H9 (cell line): ENCODE results near the gene EDNRB. TPM values are rescaled to one million over a fixed set of nuclear protein-coding genes. Genes with fewer than 3 reads are reported as not detected.

Experiments used
- DNase-seq: peaks from one replicate; pipeline ENCODE4 v3.0.0-alpha.2; 2017
- H2AFZ ChIP-seq: one replicate; pipeline ENCODE4 v1.6.1; 2013; ENCODE audit warnings: mild to moderate bottlenecking, low read length, control low read depth, moderate library complexity
- H2AK5ac ChIP-seq: 2 replicates; pipeline ENCODE4 v1.6.1; 2013; ENCODE audit warnings: low read length, control low read depth, mixed read lengths; ENCODE audit not compliant: insufficient read length
- H2BK120ac ChIP-seq: one replicate; pipeline ENCODE4 v1.6.1; 2013; ENCODE audit warnings: low read depth, mild to moderate bottlenecking, low read length, control low read depth, inconsistent platforms; ENCODE audit not compliant: poor library complexity, severe bottlenecking
- H2BK12ac ChIP-seq: 2 replicates; pipeline ENCODE4 v1.6.1; 2013; ENCODE audit warnings: low read length, control low read depth, mixed read lengths, low read depth; ENCODE audit not compliant: insufficient read length
- H2BK15ac ChIP-seq: 2 replicates; pipeline ENCODE4 v1.6.1; 2013; ENCODE audit warnings: low read depth, low read length, control low read depth
- H2BK20ac ChIP-seq: one replicate; pipeline ENCODE4 v1.6.1; 2013; ENCODE audit warnings: low read depth, mild to moderate bottlenecking, low read length, control low read depth, inconsistent platforms; ENCODE audit not compliant: poor library complexity, severe bottlenecking
- H2BK5ac ChIP-seq: 2 replicates; pipeline ENCODE4 v1.6.1; 2013; ENCODE audit warnings: low read length, control low read depth, mixed read lengths; ENCODE audit not compliant: insufficient read length
- H3K14ac ChIP-seq: 2 replicates; pipeline ENCODE4 v1.6.1; 2013; ENCODE audit warnings: low read length, control low read depth; ENCODE audit not compliant: insufficient read depth
- H3K18ac ChIP-seq: 2 replicates; pipeline ENCODE4 v1.6.1; 2013; ENCODE audit warnings: low read depth, mild to moderate bottlenecking, mixed read lengths, low read length, control low read depth; ENCODE audit not compliant: insufficient read length
- H3K23ac ChIP-seq: 2 replicates; pipeline ENCODE4 v1.6.1; 2013; ENCODE audit warnings: low read length, control low read depth, mixed read lengths, low read depth; ENCODE audit not compliant: insufficient read length
- H3K23me2 ChIP-seq: 2 replicates; pipeline ENCODE4 v1.6.1; 2013; ENCODE audit warnings: low read depth, mild to moderate bottlenecking, mixed read lengths, low read length, control low read depth; ENCODE audit not compliant: insufficient read length, poor library complexity, severe bottlenecking
- H3K27ac ChIP-seq: 2 replicates; pipeline ENCODE4 v1.5.1; 2013; ENCODE audit warnings: low read length, control low read depth, mixed read lengths, low read depth; ENCODE audit not compliant: insufficient read length
- H3K27me3 ChIP-seq: 2 replicates; pipeline ENCODE4 v1.6.1; 2013; ENCODE audit warnings: low read length, control low read depth, inconsistent platforms; ENCODE audit not compliant: insufficient read depth
- H3K4ac ChIP-seq: 2 replicates; pipeline ENCODE4 v1.6.1; 2013; ENCODE audit warnings: low read depth, mild to moderate bottlenecking, control low read depth, inconsistent platforms, low read length, moderate library complexity
- H3K4me1 ChIP-seq: 2 replicates; pipeline ENCODE4 v1.6.1; 2013; ENCODE audit warnings: low read length, control low read depth, inconsistent platforms; ENCODE audit not compliant: insufficient read depth
- H3K4me2 ChIP-seq: 2 replicates; pipeline ENCODE4 v1.6.1; 2013; ENCODE audit warnings: low read length, control low read depth, mixed read lengths; ENCODE audit not compliant: insufficient read length, insufficient read depth
- H3K56ac ChIP-seq: 2 replicates; pipeline ENCODE4 v1.6.1; 2013; ENCODE audit warnings: low read depth, mild to moderate bottlenecking, mixed read lengths, low read length, control low read depth; ENCODE audit not compliant: insufficient read length
- H3K79me1 ChIP-seq: 2 replicates; pipeline ENCODE4 v1.6.1; 2013; ENCODE audit warnings: low read depth, mild to moderate bottlenecking, moderate library complexity, low read length, control low read depth, inconsistent platforms; ENCODE audit not compliant: insufficient read depth, poor library complexity, severe bottlenecking
- H3K79me2 ChIP-seq: 2 replicates; pipeline ENCODE4 v1.6.1; 2013; ENCODE audit warnings: low read length, control low read depth, inconsistent platforms; ENCODE audit not compliant: insufficient read depth
- H3K9ac ChIP-seq: 2 replicates; pipeline ENCODE4 v1.6.1; 2013; ENCODE audit warnings: low read length, control low read depth, mixed read lengths; ENCODE audit not compliant: insufficient read length; ENCODE audit errors: extremely low read depth
- H3K9me3 ChIP-seq: one replicate; pipeline ENCODE4 v1.6.1; 2013; ENCODE audit warnings: low read depth, low read length, inconsistent platforms; ENCODE audit not compliant: control insufficient read depth
- H3T11ph ChIP-seq: one replicate; pipeline ENCODE4 v1.6.1; 2013; ENCODE audit warnings: mild to moderate bottlenecking, low read length, control low read depth, inconsistent platforms
- H4K20me1 ChIP-seq: one replicate; pipeline ENCODE4 v1.6.1; 2013; ENCODE audit not compliant: control insufficient read depth, insufficient read length, insufficient read depth
- H4K5ac ChIP-seq: 2 replicates; pipeline ENCODE4 v1.6.1; 2013; ENCODE audit warnings: low read depth, mild to moderate bottlenecking, mixed read lengths, low read length, control low read depth; ENCODE audit not compliant: insufficient read length
- H4K8ac ChIP-seq: replicated peaks from 2 replicates; pipeline ENCODE4 v1.6.1; 2013; ENCODE audit warnings: low read length, control low read depth, mixed read lengths, low read depth; ENCODE audit not compliant: insufficient read length
- H4K91ac ChIP-seq: 2 replicates; pipeline ENCODE4 v1.6.1; 2013; ENCODE audit warnings: low read depth, mild to moderate bottlenecking, moderate library complexity, mixed read lengths, low read length, control low read depth; ENCODE audit not compliant: insufficient read length
- H3K27ac Mint-ChIP-seq, 3 experiments: 2 replicates in 2 of 3; 3 replicates in 1 of 3; pipeline ENCODE4 v1.8.0; 2020 to 2021; ENCODE audit warnings: mixed read lengths in 3 of 3, mild to moderate bottlenecking in 1 of 3, moderate library complexity in 1 of 3
- H3K27me3 Mint-ChIP-seq: 2 replicates; pipeline ENCODE4 v1.8.0; 2021; ENCODE audit warnings: low read depth, mild to moderate bottlenecking, moderate library complexity, mixed read lengths
- H3K36me3 Mint-ChIP-seq, 3 experiments: 2 replicates in 2 of 3; 3 replicates in 1 of 3; pipeline ENCODE4 v1.8.0; 2020 to 2021; ENCODE audit warnings: low read depth in 3 of 3, mixed read lengths in 3 of 3; ENCODE audit not compliant: insufficient read depth in 1 of 3
- H3K4me1 Mint-ChIP-seq, 2 experiments: 2 replicates each; pipeline ENCODE4 v1.8.0; 2020; ENCODE audit warnings: mixed read lengths in 2 of 2
- H3K4me3 Mint-ChIP-seq, 2 experiments: 2 replicates in 1 of 2; 3 replicates in 1 of 2; pipeline ENCODE4 v1.8.0; 2020 to 2021; ENCODE audit warnings: mild to moderate bottlenecking in 2 of 2, mixed read lengths in 2 of 2, moderate library complexity in 1 of 2
- H3K9me3 Mint-ChIP-seq, 2 experiments: 2 replicates in 1 of 2; 3 replicates in 1 of 2; pipeline ENCODE4 v1.8.0; 2020; ENCODE audit warnings: mild to moderate bottlenecking in 2 of 2, mixed read lengths in 2 of 2, moderate library complexity in 1 of 2
- WGBS: extraction: QIAGEN DNeasy Blood & Tissue Kit; methylation state at CpG from one replicate; pipeline ENCODE4 v1.1.7; 2013; ENCODE audit warnings: missing lambda C conversion rate, low lambda C conversion rate, mixed read lengths; ENCODE audit not compliant: insufficient read length; ENCODE audit errors: extremely low coverage; 5-methylcytosine and 5-hydroxymethylcytosine counted together
- total RNA-seq: library from RNA; stranded (reverse); gene quantifications from 2 replicates; pipeline ENCODE4 v1.2.1, GENCODE V29; 2021
- TF ChIP-seq, protein P1 (sequence below): fragments of 200-600 bp; sonication (generic); conservative IDR thresholded peaks from 3 replicates; pipeline ENCODE4 v1.8.0; 2021; ENCODE audit warnings: antibody characterized with exemption, mild to moderate bottlenecking

Gene EDNRB
- total RNA-seq, 1 experiment from 2014 or later = 6.6 TPM

DNA sequence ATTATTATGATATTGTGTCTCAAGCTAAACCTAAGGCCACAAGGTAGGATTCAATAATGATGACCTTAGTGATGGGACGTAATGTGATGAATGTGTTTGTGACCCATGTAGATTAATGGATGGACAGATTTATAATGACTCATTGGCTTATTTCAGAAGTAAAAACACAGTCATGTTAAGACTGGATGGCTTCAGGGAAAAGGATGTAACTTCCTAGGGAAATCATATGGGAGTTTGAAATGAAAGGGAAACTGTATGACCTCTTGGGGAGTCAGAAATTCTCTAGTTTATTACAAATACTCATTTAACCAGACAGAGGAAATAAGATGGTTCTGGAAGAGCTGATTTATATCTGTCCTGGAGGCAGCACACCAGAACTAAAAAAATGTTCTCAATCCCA, 2.9 kb downstream of the EDNRB start:
- no peak for DNase-seq
- Histone ChIP-seq H3K4ac (no peak overlapping the region), H2AFZ (no peak overlapping the region), H4K20me1 (no peaks in the 10 kb centered on the region), H3K79me1 (peaks cover 3% of the 10 kb centered on the region), H3K27ac (no peak overlapping the region), H3K18ac (no peak overlapping the region), H2BK20ac (no peak overlapping the region), H2BK5ac (no peak overlapping the region), H3K14ac (no peak overlapping the region), H2BK12ac (no peak overlapping the region), H3K27me3 (no peaks in the 10 kb centered on the region), H3K9me3 (no peaks in the 10 kb centered on the region), H3K4me2 (peak overlapping the region; percentile 73), H3T11ph (no peak overlapping the region), H4K8ac (no peak overlapping the region), H3K23me2 (peaks cover 22% of the 10 kb centered on the region), H3K56ac (no peak overlapping the region), H2AK5ac (no peak overlapping the region), H3K23ac (no peak overlapping the region), H3K9ac (no peak overlapping the region), H4K5ac (no peak overlapping the region), H2BK15ac (no peak overlapping the region), H2BK120ac (no peak overlapping the region), H3K79me2 (peaks cover 17% of the 10 kb centered on the region; the same call in 1 of the 2 replicates), H4K91ac (no peak overlapping the region), H3K4me1 (peaks cover 3% of the 10 kb centered on the region)
- Mint-ChIP-seq H3K4me1 (peaks cover 6 to 13% of the 10 kb centered on the region in 2 experiments; a peak in 1 of 4 replicates), H3K4me3 (no peak overlapping the region), H3K36me3 (peaks cover 0 to 11% (median 2%) of the 10 kb centered on the region in 3 experiments; a peak in 3 of 7 replicates), H3K27me3 (peaks cover 20% of the 10 kb centered on the region), H3K27ac (no peak overlapping the region), H3K9me3 (peaks cover 6 to 9% of the 10 kb centered on the region in 2 experiments)
- no CpG with 5 or more reads among the region's 1 CpG for WGBS
- TF ChIP-seq, protein P1, sequence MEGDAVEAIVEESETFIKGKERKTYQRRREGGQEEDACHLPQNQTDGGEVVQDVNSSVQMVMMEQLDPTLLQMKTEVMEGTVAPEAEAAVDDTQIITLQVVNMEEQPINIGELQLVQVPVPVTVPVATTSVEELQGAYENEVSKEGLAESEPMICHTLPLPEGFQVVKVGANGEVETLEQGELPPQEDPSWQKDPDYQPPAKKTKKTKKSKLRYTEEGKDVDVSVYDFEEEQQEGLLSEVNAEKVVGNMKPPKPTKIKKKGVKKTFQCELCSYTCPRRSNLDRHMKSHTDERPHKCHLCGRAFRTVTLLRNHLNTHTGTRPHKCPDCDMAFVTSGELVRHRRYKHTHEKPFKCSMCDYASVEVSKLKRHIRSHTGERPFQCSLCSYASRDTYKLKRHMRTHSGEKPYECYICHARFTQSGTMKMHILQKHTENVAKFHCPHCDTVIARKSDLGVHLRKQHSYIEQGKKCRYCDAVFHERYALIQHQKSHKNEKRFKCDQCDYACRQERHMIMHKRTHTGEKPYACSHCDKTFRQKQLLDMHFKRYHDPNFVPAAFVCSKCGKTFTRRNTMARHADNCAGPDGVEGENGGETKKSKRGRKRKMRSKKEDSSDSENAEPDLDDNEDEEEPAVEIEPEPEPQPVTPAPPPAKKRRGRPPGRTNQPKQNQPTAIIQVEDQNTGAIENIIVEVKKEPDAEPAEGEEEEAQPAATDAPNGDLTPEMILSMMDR = no peak
